ENCODE results near the gene DPH5.

DNA sequence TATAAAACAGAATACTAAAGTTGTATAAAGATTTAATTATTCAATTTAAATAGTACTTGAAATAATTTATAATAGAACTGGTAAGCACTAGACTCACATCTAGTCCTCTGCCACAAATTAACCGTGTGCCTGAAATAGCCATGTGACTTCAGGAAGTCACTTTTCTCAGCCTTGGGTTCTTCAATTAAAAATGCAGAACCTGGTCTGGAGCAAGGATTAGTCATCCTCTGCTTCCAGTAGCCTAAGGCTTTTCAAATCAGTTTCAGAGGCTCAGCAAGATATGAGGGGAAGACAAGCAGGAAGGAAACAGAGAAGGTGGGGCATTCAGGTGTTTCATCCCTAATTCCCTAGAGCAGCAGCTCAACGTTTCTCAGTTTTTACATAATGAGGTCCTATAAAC lies 23.0 kb downstream of the DPH5 start:
- TF ChIP-seq, protein P1, sequence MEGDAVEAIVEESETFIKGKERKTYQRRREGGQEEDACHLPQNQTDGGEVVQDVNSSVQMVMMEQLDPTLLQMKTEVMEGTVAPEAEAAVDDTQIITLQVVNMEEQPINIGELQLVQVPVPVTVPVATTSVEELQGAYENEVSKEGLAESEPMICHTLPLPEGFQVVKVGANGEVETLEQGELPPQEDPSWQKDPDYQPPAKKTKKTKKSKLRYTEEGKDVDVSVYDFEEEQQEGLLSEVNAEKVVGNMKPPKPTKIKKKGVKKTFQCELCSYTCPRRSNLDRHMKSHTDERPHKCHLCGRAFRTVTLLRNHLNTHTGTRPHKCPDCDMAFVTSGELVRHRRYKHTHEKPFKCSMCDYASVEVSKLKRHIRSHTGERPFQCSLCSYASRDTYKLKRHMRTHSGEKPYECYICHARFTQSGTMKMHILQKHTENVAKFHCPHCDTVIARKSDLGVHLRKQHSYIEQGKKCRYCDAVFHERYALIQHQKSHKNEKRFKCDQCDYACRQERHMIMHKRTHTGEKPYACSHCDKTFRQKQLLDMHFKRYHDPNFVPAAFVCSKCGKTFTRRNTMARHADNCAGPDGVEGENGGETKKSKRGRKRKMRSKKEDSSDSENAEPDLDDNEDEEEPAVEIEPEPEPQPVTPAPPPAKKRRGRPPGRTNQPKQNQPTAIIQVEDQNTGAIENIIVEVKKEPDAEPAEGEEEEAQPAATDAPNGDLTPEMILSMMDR (IDR thresholded peaks at IDR 0.05): no peak
- TF ChIP-seq EZH2 (IDR thresholded peaks at IDR 0.05; ENCODE audit: borderline replicate concordance, insufficient read depth, low read depth, low read length, poor library complexity, severe bottlenecking): no peak
